K562 (cell line): ENCODE measurements around the gene NFATC1. TPM values are rescaled to one million over a fixed set of nuclear protein-coding genes. Genes with fewer than 3 reads are reported as not detected.

ENCODE experiments used
- ATAC-seq: fragments of 200-7000 bp; cut with Tn5 transposase; 3 replicates; pipeline ENCODE4 v1.9.1; 2020; ENCODE audit warnings: moderate library complexity
- BruUV-seq: library from RNA; stranded (reverse); fragments of 400-500 nt; replicated peaks from 2 replicates; lab custom pipeline; 2021; lab: Mats Ljungman, UMichigan
- CTCF ChIA-PET: fragments of 300-600 bp; formaldehyde crosslinking; extraction: SDS; loops from one replicate; lab custom pipeline; 2021; ENCODE audit warnings: low intra/inter-chr PET ratio; lab: Yijun Ruan, JAX
- POLR2A ChIA-PET: fragments of 300-600, 350-650 bp; sonication (Branson Sonifier 250); formaldehyde crosslinking; extraction: SDS; loops from one replicate; lab custom pipeline; 2021; ENCODE audit warnings: antibody characterized with exemption, inconsistent platforms; lab: Yijun Ruan, JAX
- DNase-seq, 4 experiments: peaks; one replicate each; pipeline versions ENCODE4 v3.0.0 to v3.0.0-alpha.2; 2011 to 2018; ENCODE audit warnings: low spot score in 3 of 4, mixed read lengths in 3 of 4; ENCODE audit errors: extremely low read depth in 1 of 4
- FAIRE-seq: peaks from 2 replicates; lab custom pipeline; 2011; peaks lifted over from hg19 to GRCh38; lab: Jason Lieb, UNC
- H2AFZ ChIP-seq: 2 replicates; pipeline ENCODE4 v1.6.0; 2011; ENCODE audit warnings: low read depth, low read length, control low read depth, inconsistent platforms
- H3K27ac ChIP-seq: fragments of 200-600 bp; 3 replicates; pipeline ENCODE4 v1.8.0; 2011; ENCODE audit warnings: low read depth, mild to moderate bottlenecking, control low read depth, inconsistent platforms, low read length, moderate library complexity, mixed read lengths; ENCODE audit errors: extremely low read depth
- H3K27me3 ChIP-seq, 2 experiments: fragments of 300-600 bp in 1 of 2; 2 replicates in 1 of 2; 3 replicates in 1 of 2; pipeline versions ENCODE4 v1.6.0 to v1.8.0; 2011; ENCODE audit warnings: inconsistent platforms in 2 of 2, low read length in 2 of 2, mild to moderate bottlenecking in 1 of 2, mixed read lengths in 1 of 2, moderate library complexity in 1 of 2; ENCODE audit not compliant: control insufficient read depth in 2 of 2, insufficient read depth in 2 of 2
- H3K36me3 ChIP-seq: fragments of 300-600 bp; 3 replicates; pipeline ENCODE4 v1.8.0; 2011; ENCODE audit warnings: mild to moderate bottlenecking, low read length, inconsistent platforms; ENCODE audit not compliant: control insufficient read depth, insufficient read depth
- H3K4me1 ChIP-seq, 2 experiments: fragments of 200-600 bp in 1 of 2; replicated peaks in 1 of 2; 2 replicates in 1 of 2; 3 replicates in 1 of 2; pipeline versions ENCODE4 v1.5.1 to v1.8.0; 2011; ENCODE audit warnings: inconsistent platforms in 2 of 2, low read length in 2 of 2, mild to moderate bottlenecking in 1 of 2, mixed read lengths in 1 of 2, moderate library complexity in 1 of 2; ENCODE audit not compliant: control insufficient read depth in 2 of 2, insufficient read depth in 2 of 2
- H3K4me2 ChIP-seq: 2 replicates; pipeline ENCODE4 v1.6.1; 2011; ENCODE audit warnings: low read length, control low read depth, inconsistent platforms, mixed read lengths; ENCODE audit not compliant: insufficient read depth
- H3K4me3 ChIP-seq: fragments of 200-600 bp; sonication (generic), shearing (Covaris generic); 2 replicates; pipeline ENCODE4 v1.5.1; 2016; ENCODE audit warnings: control low read depth, inconsistent platforms
- H3K79me2 ChIP-seq: fragments of 200-600 bp; 3 replicates; pipeline ENCODE4 v1.8.0; 2011; ENCODE audit warnings: low read length, inconsistent platforms; ENCODE audit not compliant: control insufficient read depth, insufficient read depth
- H3K9ac ChIP-seq, 2 experiments: 2 replicates each; pipeline versions ENCODE4 v1.6.0 to v1.6.1; 2011; ENCODE audit warnings: low read depth in 2 of 2, low read length in 2 of 2, control low read depth in 1 of 2, inconsistent platforms in 1 of 2, mild to moderate bottlenecking in 1 of 2, mixed read lengths in 1 of 2; ENCODE audit not compliant: insufficient read depth in 1 of 2
- H3K9me1 ChIP-seq: one replicate; pipeline ENCODE4 v1.6.0; 2011; ENCODE audit warnings: inconsistent platforms, mild to moderate bottlenecking, low read length, moderate library complexity; ENCODE audit not compliant: control insufficient read depth, insufficient read depth
- H3K9me3 ChIP-seq: replicated peaks from 2 replicates; pipeline ENCODE4 v1.5.1; 2011; ENCODE audit warnings: low read depth, low read length, inconsistent platforms; ENCODE audit not compliant: control insufficient read depth, insufficient read depth
- H4K20me1 ChIP-seq: replicated peaks from 2 replicates; pipeline ENCODE4 v1.6.1; 2011; ENCODE audit warnings: low read length, inconsistent platforms, mixed read lengths; ENCODE audit not compliant: control insufficient read depth, insufficient read depth
- ILK ChIP-seq: fragments of 450-650 bp; IDR thresholded peaks from 2 replicates; pipeline ENCODE4 v1.6.1; 2016; ENCODE audit warnings: missing genetic modification characterization, low read depth, mild to moderate bottlenecking, missing compliant biosample characterization, moderate library complexity, borderline replicate concordance
- MNT ChIP-seq, 2 experiments: fragments of 450-650 bp; conservative IDR thresholded peaks; 2 replicates each; pipeline ENCODE4 v1.6.1; 2017; ENCODE audit warnings: mild to moderate bottlenecking in 2 of 2, moderate library complexity in 2 of 2
- RBFOX2 ChIP-seq: fragments of 200-400 bp; formaldehyde crosslinking; IDR thresholded peaks from 2 replicates; pipeline ENCODE4 v1.6.1; 2017; ENCODE audit warnings: low read depth, mild to moderate bottlenecking, low read length, moderate library complexity
- TGIF2 ChIP-seq: sonication (generic); formaldehyde crosslinking; IDR thresholded peaks from 2 replicates; pipeline ENCODE4 v1.8.1; 2022; ENCODE audit warnings: mild to moderate bottlenecking, missing genetic modification reagents, moderate library complexity
- ZBTB7A ChIP-seq: IDR thresholded peaks from 2 replicates; pipeline ENCODE4 v1.6.1; 2011; ENCODE audit warnings: low read depth, mild to moderate bottlenecking, low read length, moderate library complexity, borderline replicate concordance; ENCODE audit not compliant: control insufficient read depth
- ZNF609 ChIP-seq: sonication (generic); formaldehyde crosslinking; IDR thresholded peaks from 2 replicates; pipeline ENCODE4 v1.8.1; 2023; ENCODE audit warnings: missing genetic modification reagents, mild to moderate bottlenecking, borderline replicate concordance
- ZNF696 ChIP-seq: fragments of 250-450 bp; sonication (Bioruptor Pico); conservative IDR thresholded peaks from 2 replicates; pipeline ENCODE4 v1.4.0; 2020; ENCODE audit warnings: mild to moderate bottlenecking, moderate library complexity
- whole genome bisulfite sequencing: fragments of 100-300 bp; shearing (Covaris generic); methylation state at CpG from one replicate; pipeline ENCODE4 v1.1.6; 2016; ENCODE audit warnings: low coverage, mixed read lengths; ENCODE audit not compliant: insufficient coverage; ENCODE audit errors: missing lambda C conversion rate; 5-methylcytosine and 5-hydroxymethylcytosine counted together
- in situ Hi-C: fragments of 300-500 bp; cut with MboI; formaldehyde crosslinking; loops from 4 replicates; pipeline ENCODE4 v1.15.0; 2018; ENCODE audit warnings: inconsistent platforms, mixed read lengths
- intact Hi-C: fragments of 100-400 bp; cut with micrococcal nuclease; formaldehyde crosslinking; loops from 2 replicates; pipeline ENCODE4 v1.14.2; 2022
- polyA plus RNA-seq, 8 experiments: library from polyadenylated mRNA; depleted of rRNA in 4 of 8; stranded (reverse) in 5 of 8; unstranded in 3 of 8; fragments of >200 nt; fragmentation: Nextera tagmentation in 2 of 8; fragmentation: Illumina TruSeq in 1 of 8; extraction: Ambion mirVana in 2 of 8; extraction: Trizol in 1 of 8; gene quantifications; 2 replicates each; pipeline versions ENCODE4 v1.2.1 to v1.2.3, GENCODE V29; 2011 to 2014; ENCODE audit warnings: inconsistent platforms in 1 of 8, missing spikeins in 1 of 8
- total RNA-seq, 7 experiments: library from RNA; depleted of rRNA in 6 of 7; stranded (reverse); fragments of >200 nt in 6 of 7; fragmentation: Illumina TruSeq in 2 of 7; extraction: Trizol in 2 of 7; gene quantifications; 2 replicates each; pipeline versions ENCODE4 v1.2.1 to v1.2.3, GENCODE V29; 2011 to 2021; ENCODE audit warnings: low replicate concordance in 1 of 7
- TF ChIP-seq, protein P1 (sequence below): sonication (generic); formaldehyde crosslinking; IDR thresholded peaks from 2 replicates; pipeline ENCODE4 v1.9.0; 2022; ENCODE audit warnings: mild to moderate bottlenecking, missing genetic modification reagents
- TF ChIP-seq, protein P2 (sequence below): sonication (generic); formaldehyde crosslinking; IDR thresholded peaks from 2 replicates; pipeline ENCODE4 v1.8.1; 2023; ENCODE audit warnings: mild to moderate bottlenecking, missing genetic modification reagents

NFATC1 gene
- total and polyA plus RNA-seq, 9 of the 15 experiments (the other 6 are each of a cell fraction or from before 2014, with no cell fraction given), result 1.1 to 16.4 (median 2.5) TPM

- POLR2A ChIA-PET, result interaction anchor here (0.6 kb wide), 1 partner anchor 604 kb away, joined by 3 read pairs; no protein-coding TSS in a partner anchor
- in situ Hi-C loops (no loop called here), intact Hi-C loops (loop anchor here (5.0 kb wide), 2 partner anchors 108 to 128 kb away; no protein-coding TSS in a partner anchor)
- peaks cover 6 to 76% of the 10 kb centered on the region in 2 experiments; a peak in 4 of 5 replicates for H3K4me1 ChIP-seq
- CTCF ChIA-PET, result no interaction called here
- ATAC-seq, result peak; percentile 6
- peak overlapping the region; percentile 44; the same call in 1 of the 2 replicates for H2AFZ ChIP-seq
- no peaks in the 10 kb centered on the region for H3K36me3 ChIP-seq
- DNase-seq, result peak in 2 of 4 experiments; percentile 21 to 25
- 52% methylated on average over 6 of the region's 79 CpGs for WGBS
- H3K9ac ChIP-seq, result peak overlapping the region; percentile 38 to 85; a peak in 3 of 4 replicates
- peaks cover 10% of the 10 kb centered on the region; the same call in 1 of the 2 replicates for H4K20me1 ChIP-seq
- TSS peak; percentile 81 for BruUV-seq
- H3K4me2 ChIP-seq, result peak overlapping the region; percentile 46; the same call in 1 of the 2 replicates
- no peak for FAIRE-seq
- peak overlapping the region; percentile 73 for H3K27ac ChIP-seq
- peaks cover 3% of the 10 kb centered on the region for H3K9me1 ChIP-seq
- H3K27me3 ChIP-seq, result no peaks in the 10 kb centered on the region
- peaks cover 16% of the 10 kb centered on the region for H3K79me2 ChIP-seq
- H3K9me3 ChIP-seq, result no peaks in the 10 kb centered on the region
- H3K4me3 ChIP-seq, result peak overlapping the region; percentile 59
- no peak for TF ChIP-seq ZNF609 (CRISPR knock-in tag)
- no peak for TF ChIP-seq ZNF696 (CRISPR knock-in tag)
- 0 out of 2 replicates have a peak, but pooled peaks have one; percentile 14 for TF ChIP-seq TGIF2 (CRISPR knock-in tag)
- TF ChIP-seq, protein P1, sequence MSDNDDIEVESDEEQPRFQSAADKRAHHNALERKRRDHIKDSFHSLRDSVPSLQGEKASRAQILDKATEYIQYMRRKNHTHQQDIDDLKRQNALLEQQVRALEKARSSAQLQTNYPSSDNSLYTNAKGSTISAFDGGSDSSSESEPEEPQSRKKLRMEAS (CRISPR knock-in tag), result 0 out of 2 replicates have a peak, but pooled peaks have one; percentile 27
- TF ChIP-seq, protein P2, sequence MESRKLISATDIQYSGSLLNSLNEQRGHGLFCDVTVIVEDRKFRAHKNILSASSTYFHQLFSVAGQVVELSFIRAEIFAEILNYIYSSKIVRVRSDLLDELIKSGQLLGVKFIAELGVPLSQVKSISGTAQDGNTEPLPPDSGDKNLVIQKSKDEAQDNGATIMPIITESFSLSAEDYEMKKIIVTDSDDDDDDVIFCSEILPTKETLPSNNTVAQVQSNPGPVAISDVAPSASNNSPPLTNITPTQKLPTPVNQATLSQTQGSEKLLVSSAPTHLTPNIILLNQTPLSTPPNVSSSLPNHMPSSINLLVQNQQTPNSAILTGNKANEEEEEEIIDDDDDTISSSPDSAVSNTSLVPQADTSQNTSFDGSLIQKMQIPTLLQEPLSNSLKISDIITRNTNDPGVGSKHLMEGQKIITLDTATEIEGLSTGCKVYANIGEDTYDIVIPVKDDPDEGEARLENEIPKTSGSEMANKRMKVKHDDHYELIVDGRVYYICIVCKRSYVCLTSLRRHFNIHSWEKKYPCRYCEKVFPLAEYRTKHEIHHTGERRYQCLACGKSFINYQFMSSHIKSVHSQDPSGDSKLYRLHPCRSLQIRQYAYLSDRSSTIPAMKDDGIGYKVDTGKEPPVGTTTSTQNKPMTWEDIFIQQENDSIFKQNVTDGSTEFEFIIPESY, result peak; percentile 75
- TF ChIP-seq MNT (conservative IDR thresholded peaks at IDR 0.05), result peak in 1 of 2 experiments; percentile 30; a peak in 1 of 4 replicates
- peak; percentile 60 for TF ChIP-seq RBFOX2
- no peak for TF ChIP-seq ILK (tag)
- 0 out of 2 replicates have a peak, but pooled peaks have one; percentile 4 for TF ChIP-seq ZBTB7A
Measured at GRCh38 chr18:79399275-79400081, 3.7 kb downstream of the NFATC1 start.
